ENCODE results near the gene FAM234A.
"Not testable (repeated sequence)": the region's sequence is repeated elsewhere in the genome, so short reads cannot be mapped to it uniquely, and the experiment has no call there.

FAM234A gene

DNA sequence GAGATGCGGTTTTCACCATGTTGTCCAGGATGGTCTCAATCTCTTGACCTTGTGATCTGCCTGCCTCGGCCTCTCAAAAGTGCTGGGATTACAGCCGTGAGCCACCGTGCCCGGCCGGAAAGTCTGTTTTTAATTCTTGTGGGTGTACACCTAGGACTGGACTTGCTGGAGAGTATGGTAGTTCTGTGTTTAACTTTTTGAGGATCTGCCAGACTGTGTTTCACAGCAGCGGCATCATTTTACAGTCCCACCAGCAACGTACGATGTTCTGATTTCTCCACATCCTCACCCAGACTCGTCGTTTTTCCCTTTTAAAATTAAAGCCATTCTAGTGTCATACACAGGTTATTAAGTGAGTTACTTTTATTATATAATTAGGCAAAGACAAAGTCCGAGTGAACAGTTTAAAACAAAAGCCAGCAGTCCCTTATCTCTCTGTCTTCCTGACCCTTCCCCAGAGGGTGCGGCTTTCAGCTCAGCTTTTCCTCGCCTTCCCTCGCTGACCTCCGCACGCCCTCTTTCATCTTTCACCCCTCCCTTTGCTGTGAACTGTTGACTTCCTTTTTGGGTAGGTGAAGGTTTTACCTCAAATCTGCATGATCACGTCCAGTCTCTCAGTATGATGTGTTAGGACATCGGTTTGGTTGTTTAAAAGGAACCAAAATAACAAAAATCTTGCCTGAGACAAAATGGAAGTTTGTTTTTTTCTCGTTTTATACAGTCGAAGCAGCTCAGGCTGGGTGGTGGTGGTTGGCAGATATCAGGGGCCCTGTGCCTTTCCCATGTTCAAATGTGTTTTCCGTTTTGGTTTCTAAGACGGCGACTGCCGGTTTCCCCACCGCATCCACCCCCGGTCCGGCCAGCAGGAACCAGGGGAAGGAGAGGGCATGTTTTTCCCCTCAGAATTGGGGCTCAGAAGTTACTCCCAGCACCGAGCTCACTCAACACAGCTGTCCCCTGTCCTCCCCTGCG lies 18.0 kb downstream of the FAM234A start:
- TF ChIP-seq CTCF (IDR thresholded peaks at IDR 0.05; ENCODE audit: low read depth, low read length): no peak
- TF ChIP-seq MAX (IDR thresholded peaks at IDR 0.05; ENCODE audit: low read depth, low read length): no peak
- no peak for TF ChIP-seq MYC (IDR thresholded peaks at IDR 0.05; ENCODE audit: low read depth, low read length)
- no peak for TF ChIP-seq POLR2A (IDR thresholded peaks at IDR 0.05; ENCODE audit: extremely low read depth, insufficient read length)
- no peak for DNase-seq (ENCODE audit: low read depth)
- H3K4me3 ChIP-seq (ENCODE audit: low read depth, low read length): no peak overlapping the region

DNA sequence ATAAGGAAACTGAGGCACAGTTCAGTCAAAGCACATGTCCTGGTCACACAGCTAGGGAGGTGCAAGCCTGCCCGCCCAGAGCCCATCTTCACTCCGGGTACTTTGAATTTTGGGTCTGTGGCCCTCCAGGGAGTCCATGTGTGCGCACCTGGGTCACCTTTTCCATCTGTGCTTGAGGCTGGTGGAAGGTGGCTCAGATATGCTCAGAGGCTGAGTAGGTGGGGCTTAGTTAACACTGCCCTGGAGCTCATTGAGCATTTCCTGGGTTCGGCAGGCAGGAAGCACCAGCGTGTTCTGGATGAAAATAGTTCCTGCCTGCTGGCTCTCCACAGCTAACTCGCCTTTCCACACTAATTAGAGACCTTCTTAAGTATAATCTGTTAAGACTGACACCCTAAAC lies 19.2 kb downstream of the FAM234A start:
- no peak for DNase-seq (ENCODE audit: low read depth)
- TF ChIP-seq POLR2A (IDR thresholded peaks at IDR 0.05; ENCODE audit: extremely low read depth, insufficient read length) (no peak), CTCF (IDR thresholded peaks at IDR 0.05; ENCODE audit: low read depth, low read length) (no peak), MAX (IDR thresholded peaks at IDR 0.05; ENCODE audit: low read depth, low read length) (no peak), MYC (IDR thresholded peaks at IDR 0.05; ENCODE audit: low read depth, low read length) (no peak)
- H3K4me3 ChIP-seq (ENCODE audit: low read depth, low read length): no peak overlapping the region

- DNase-seq (ENCODE audit: low read depth): no peak
- TF ChIP-seq MYC (IDR thresholded peaks at IDR 0.05; ENCODE audit: low read depth, low read length) (no peak), POLR2A (IDR thresholded peaks at IDR 0.05; ENCODE audit: extremely low read depth, insufficient read length) (no peak), CTCF (IDR thresholded peaks at IDR 0.05; ENCODE audit: low read depth, low read length) (no peak), MAX (IDR thresholded peaks at IDR 0.05; ENCODE audit: low read depth, low read length) (no peak)
- H3K4me3 ChIP-seq (ENCODE audit: low read depth, low read length): no peak overlapping the region
Observed at GRCh38 chr16:254461-254860, 19.8 kb downstream of the FAM234A start.

- TF ChIP-seq CTCF (IDR thresholded peaks at IDR 0.05; ENCODE audit: low read depth, low read length) (no peak), MAX (IDR thresholded peaks at IDR 0.05; ENCODE audit: low read depth, low read length) (no peak), MYC (IDR thresholded peaks at IDR 0.05; ENCODE audit: low read depth, low read length) (no peak), POLR2A (IDR thresholded peaks at IDR 0.05; ENCODE audit: extremely low read depth, insufficient read length) (no peak)
Observed at GRCh38 chr16:255183-255582, 20.6 kb downstream of the FAM234A start.

DNA sequence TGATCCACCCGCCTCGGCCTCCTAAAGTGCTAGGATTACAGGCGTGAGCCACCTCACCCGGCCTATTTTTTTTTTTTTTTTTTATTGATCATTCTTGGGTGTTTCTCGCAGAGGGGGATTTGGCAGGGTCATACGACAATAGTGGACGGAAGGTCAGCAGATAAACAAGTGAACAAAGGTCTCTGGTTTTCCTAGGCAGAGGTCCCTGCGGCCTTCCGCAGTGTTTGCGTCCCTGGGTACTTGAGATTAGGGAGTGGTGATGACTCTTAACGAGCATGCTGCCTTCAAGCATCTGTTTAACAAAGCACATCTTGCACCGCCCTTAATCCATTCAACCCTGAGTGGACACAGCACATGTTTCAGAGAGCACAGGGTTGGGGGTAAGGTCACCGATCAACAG lies 23.5 kb downstream of the FAM234A start:
- H3K4me3 ChIP-seq (ENCODE audit: low read depth, low read length); DNase-seq (ENCODE audit: low read depth): not testable (repeated sequence)

More at GRCh38 chr16:255183-255582, 20.6 kb downstream of the FAM234A start:
- H3K4me3 ChIP-seq (ENCODE audit: low read depth, low read length): no peak overlapping the region
- no peak for DNase-seq (ENCODE audit: low read depth)

GRCh38 chr16:259226-259625 lies 24.6 kb downstream of the FAM234A start:
- no peak for TF ChIP-seq CTCF (IDR thresholded peaks at IDR 0.05; ENCODE audit: low read depth, low read length)
- no peak for TF ChIP-seq POLR2A (IDR thresholded peaks at IDR 0.05; ENCODE audit: extremely low read depth, insufficient read length)
- TF ChIP-seq MYC (IDR thresholded peaks at IDR 0.05; ENCODE audit: low read depth, low read length): no peak
- no peak for TF ChIP-seq MAX (IDR thresholded peaks at IDR 0.05; ENCODE audit: low read depth, low read length)
- H3K4me3 ChIP-seq (ENCODE audit: low read depth, low read length): no peak overlapping the region

More at GRCh38 chr16:259226-259625, 24.6 kb downstream of the FAM234A start:
- DNase-seq (ENCODE audit: low read depth): no peak
